ENCODE results near the gene IPCEF1.

DNA sequence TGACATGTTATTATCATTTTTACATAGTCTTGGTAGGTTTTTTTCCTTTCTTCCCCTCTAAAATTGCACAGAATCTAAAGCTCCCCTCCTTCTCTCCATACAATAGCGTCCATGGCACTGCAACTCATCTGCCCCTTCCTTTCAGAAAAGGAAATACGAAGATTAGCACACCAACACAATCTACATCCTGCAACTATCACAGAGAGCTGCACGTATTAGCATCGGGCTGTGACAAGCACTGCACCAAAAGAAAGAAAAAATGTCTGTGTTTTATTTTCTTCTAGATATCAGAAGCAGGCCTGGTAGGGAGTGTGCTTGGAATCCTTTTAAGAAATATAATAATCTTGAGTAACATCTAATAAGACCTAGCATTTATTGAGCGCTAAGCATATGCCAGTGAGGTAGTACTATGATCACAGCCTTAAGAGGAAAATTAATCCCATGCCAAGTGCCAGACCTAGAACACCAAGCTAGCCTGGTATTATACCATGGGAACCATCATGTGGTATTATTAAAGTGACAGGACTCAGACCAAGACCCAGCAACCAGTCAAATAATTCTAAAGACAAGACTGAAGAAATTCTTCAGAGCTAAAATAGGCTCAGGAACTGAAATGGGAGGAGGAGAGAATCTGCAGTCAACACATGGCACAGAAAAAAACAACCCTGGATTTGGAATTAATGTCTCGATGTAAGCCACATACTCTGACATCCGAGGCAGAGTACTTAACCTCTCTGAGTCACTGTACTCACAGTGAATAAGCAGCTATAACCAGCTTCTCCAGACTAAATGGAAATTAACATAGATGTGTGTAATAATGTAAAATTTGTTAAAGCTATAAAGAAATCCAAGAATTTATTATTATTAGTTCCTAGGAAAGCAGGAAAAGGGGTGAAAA lies 124.3 kb downstream of the IPCEF1 start:
- TF ChIP-seq, protein P1, sequence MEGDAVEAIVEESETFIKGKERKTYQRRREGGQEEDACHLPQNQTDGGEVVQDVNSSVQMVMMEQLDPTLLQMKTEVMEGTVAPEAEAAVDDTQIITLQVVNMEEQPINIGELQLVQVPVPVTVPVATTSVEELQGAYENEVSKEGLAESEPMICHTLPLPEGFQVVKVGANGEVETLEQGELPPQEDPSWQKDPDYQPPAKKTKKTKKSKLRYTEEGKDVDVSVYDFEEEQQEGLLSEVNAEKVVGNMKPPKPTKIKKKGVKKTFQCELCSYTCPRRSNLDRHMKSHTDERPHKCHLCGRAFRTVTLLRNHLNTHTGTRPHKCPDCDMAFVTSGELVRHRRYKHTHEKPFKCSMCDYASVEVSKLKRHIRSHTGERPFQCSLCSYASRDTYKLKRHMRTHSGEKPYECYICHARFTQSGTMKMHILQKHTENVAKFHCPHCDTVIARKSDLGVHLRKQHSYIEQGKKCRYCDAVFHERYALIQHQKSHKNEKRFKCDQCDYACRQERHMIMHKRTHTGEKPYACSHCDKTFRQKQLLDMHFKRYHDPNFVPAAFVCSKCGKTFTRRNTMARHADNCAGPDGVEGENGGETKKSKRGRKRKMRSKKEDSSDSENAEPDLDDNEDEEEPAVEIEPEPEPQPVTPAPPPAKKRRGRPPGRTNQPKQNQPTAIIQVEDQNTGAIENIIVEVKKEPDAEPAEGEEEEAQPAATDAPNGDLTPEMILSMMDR (IDR thresholded peaks at IDR 0.05) = no peak
- TF ChIP-seq POLR2A (IDR thresholded peaks at IDR 0.05) = no peak
